Trophoblast cell (in vitro differentiated cells and primary cell): Measurements from ENCODE around the gene RPS28.

Experiments
- DNase-seq, 2 donors: peaks; one replicate each; pipeline ENCODE4 v3.0.0-alpha.2; 2016
- H2AFZ ChIP-seq: 2 replicates; pipeline ENCODE4 v1.6.1; 2013; ENCODE audit warnings: low read length, moderate library complexity, mild to moderate bottlenecking; ENCODE audit not compliant: insufficient read depth, poor library complexity
- H2AK5ac ChIP-seq: 2 replicates; pipeline ENCODE4 v1.6.1; 2013; ENCODE audit warnings: mild to moderate bottlenecking, low read length
- H2BK120ac ChIP-seq: 2 replicates; pipeline ENCODE4 v1.6.1; 2013; ENCODE audit warnings: low read length, mild to moderate bottlenecking, moderate library complexity; ENCODE audit not compliant: insufficient read depth, poor library complexity
- H2BK12ac ChIP-seq: 2 replicates; pipeline ENCODE4 v1.6.1; 2013; ENCODE audit warnings: mild to moderate bottlenecking, low read length, moderate library complexity
- H2BK5ac ChIP-seq: 2 replicates; pipeline ENCODE4 v1.6.1; 2013; ENCODE audit warnings: low read length, low read depth, moderate library complexity, mild to moderate bottlenecking; ENCODE audit not compliant: poor library complexity
- H3K14ac ChIP-seq: 2 replicates; pipeline ENCODE4 v1.6.1; 2013; ENCODE audit warnings: mild to moderate bottlenecking, low read length
- H3K18ac ChIP-seq: 2 replicates; pipeline ENCODE4 v1.6.1; 2013; ENCODE audit warnings: mild to moderate bottlenecking, low read length
- H3K23ac ChIP-seq: 2 replicates; pipeline ENCODE4 v1.6.1; 2013; ENCODE audit warnings: low read length
- H3K27ac ChIP-seq: 2 replicates; pipeline ENCODE4 v1.5.1; 2013; ENCODE audit warnings: low read depth, mild to moderate bottlenecking, inconsistent platforms, low read length, moderate library complexity
- H3K27me3 ChIP-seq: 2 replicates; pipeline ENCODE4 v1.6.1; 2013; ENCODE audit warnings: inconsistent platforms, mild to moderate bottlenecking, low read length, moderate library complexity; ENCODE audit not compliant: insufficient read depth
- H3K36me3 ChIP-seq, 2 experiments: 1 replicate in 1 of 2; 2 replicates in 1 of 2; pipeline ENCODE4 v1.6.1; 2013; ENCODE audit warnings: low read length in 2 of 2, mild to moderate bottlenecking in 2 of 2, moderate library complexity in 1 of 2; ENCODE audit not compliant: insufficient read depth in 2 of 2, control insufficient read depth in 1 of 2
- H3K4ac ChIP-seq: 2 replicates; pipeline ENCODE4 v1.6.1; 2013; ENCODE audit warnings: low read depth, mild to moderate bottlenecking, low read length, moderate library complexity
- H3K4me1 ChIP-seq, 2 experiments: 1 replicate in 1 of 2; 2 replicates in 1 of 2; pipeline ENCODE4 v1.6.1; 2013; ENCODE audit warnings: low read length in 2 of 2, mild to moderate bottlenecking in 2 of 2, moderate library complexity in 1 of 2; ENCODE audit not compliant: insufficient read depth in 2 of 2, control insufficient read depth in 1 of 2
- H3K4me2 ChIP-seq: 2 replicates; pipeline ENCODE4 v1.6.1; 2013; ENCODE audit warnings: inconsistent platforms, mild to moderate bottlenecking, low read length, moderate library complexity
- H3K4me3 ChIP-seq: 2 replicates; pipeline ENCODE4 v1.5.1; 2013; ENCODE audit warnings: mild to moderate bottlenecking, low read depth, low read length, inconsistent platforms
- H3K79me1 ChIP-seq: one replicate; pipeline ENCODE4 v1.6.1; 2013; ENCODE audit warnings: low read length
- H3K79me2 ChIP-seq: 2 replicates; pipeline ENCODE4 v1.6.1; 2013; ENCODE audit warnings: low read length, mild to moderate bottlenecking; ENCODE audit not compliant: control insufficient read depth, insufficient read depth, poor library complexity
- H3K9ac ChIP-seq: 2 replicates; pipeline ENCODE4 v1.6.1; 2013; ENCODE audit warnings: mild to moderate bottlenecking, low read length
- H3K9me3 ChIP-seq: 2 replicates; pipeline ENCODE4 v1.6.1; 2013; ENCODE audit warnings: low read depth, mild to moderate bottlenecking, control low read depth, inconsistent platforms, low read length; ENCODE audit not compliant: insufficient read depth
- H4K12ac ChIP-seq: 2 replicates; pipeline ENCODE4 v1.6.1; 2013; ENCODE audit warnings: low read depth, mild to moderate bottlenecking, low read length, moderate library complexity
- H4K8ac ChIP-seq: 2 replicates; pipeline ENCODE4 v1.6.1; 2013; ENCODE audit warnings: low read depth, mild to moderate bottlenecking, low read length, moderate library complexity
- H4K91ac ChIP-seq: one replicate; pipeline ENCODE4 v1.6.1; 2013; ENCODE audit warnings: low read depth, mild to moderate bottlenecking, low read length, moderate library complexity
- WGBS: extraction: QIAGEN DNeasy Blood & Tissue Kit; methylation state at CpG from one replicate; pipeline ENCODE4 v1.1.7; 2013; ENCODE audit warnings: missing lambda C conversion rate; ENCODE audit not compliant: insufficient read length, insufficient coverage; ENCODE audit errors: extremely low coverage; 5-methylcytosine and 5-hydroxymethylcytosine counted together

The RPS28 gene

GRCh38 chr19:8331263-8331845 is 10.1 kb downstream of the RPS28 start:
- no peak overlapping the region for H3K18ac ChIP-seq
- no CpG with 5 or more reads among the region's 8 CpGs for WGBS
- H2BK5ac ChIP-seq: no peak overlapping the region
- DNase-seq: no peak
- H3K27ac ChIP-seq: no peak overlapping the region
- no peak overlapping the region for H3K23ac ChIP-seq
- H3K4ac ChIP-seq: no peak overlapping the region
- H3K9me3 ChIP-seq: peaks cover 1% of the 10 kb centered on the region
- no peaks in the 10 kb centered on the region for H3K79me2 ChIP-seq
- H3K9ac ChIP-seq: no peak overlapping the region
- no peak overlapping the region for H4K8ac ChIP-seq
- no peak overlapping the region for H2AK5ac ChIP-seq
- H4K12ac ChIP-seq: no peak overlapping the region
- H4K91ac ChIP-seq: no peak overlapping the region
- H3K14ac ChIP-seq: no peak overlapping the region
- peaks cover 33% of the 10 kb centered on the region for H3K27me3 ChIP-seq
- no peak overlapping the region for H2BK12ac ChIP-seq
- H3K4me3 ChIP-seq: no peak overlapping the region
- H3K36me3 ChIP-seq: no peaks in the 10 kb centered on the region
- peaks cover 10 to 12% of the 10 kb centered on the region in 2 experiments for H3K4me1 ChIP-seq
- H2AFZ ChIP-seq: no peak overlapping the region
- H2BK120ac ChIP-seq: no peak overlapping the region
- H3K4me2 ChIP-seq: no peak overlapping the region
- peaks cover 2% of the 10 kb centered on the region for H3K79me1 ChIP-seq

- Histone ChIP-seq H3K4me3 (no peak overlapping the region), H3K27ac (no peak overlapping the region), H2BK120ac (no peak overlapping the region), H3K9ac (no peak overlapping the region), H3K79me2 (no peaks in the 10 kb centered on the region), H3K36me3 (no peaks in the 10 kb centered on the region), H3K18ac (no peak overlapping the region), H3K4me2 (no peak overlapping the region), H2AFZ (no peak overlapping the region), H3K9me3 (no peaks in the 10 kb centered on the region), H4K8ac (no peak overlapping the region), H3K4me1 (peaks cover 10 to 12% of the 10 kb centered on the region in 2 experiments), H2BK12ac (no peak overlapping the region), H3K23ac (no peak overlapping the region), H3K79me1 (peaks cover 2% of the 10 kb centered on the region), H2BK5ac (no peak overlapping the region), H4K91ac (no peak overlapping the region), H3K27me3 (peaks cover 33% of the 10 kb centered on the region), H2AK5ac (no peak overlapping the region), H4K12ac (no peak overlapping the region), H3K4ac (no peak overlapping the region), H3K14ac (no peak overlapping the region)
- no CpG with 5 or more reads among the region's 52 CpGs for WGBS
- no peak for DNase-seq
Observed at GRCh38 chr19:8332976-8333766, 11.9 kb downstream of the RPS28 start.

GRCh38 chr19:8333767-8334457 is 12.6 kb downstream of the RPS28 start:
- Histone ChIP-seq H3K14ac (no peak overlapping the region), H3K79me2 (no peaks in the 10 kb centered on the region), H3K18ac (no peak overlapping the region), H3K79me1 (peaks cover 2% of the 10 kb centered on the region), H3K4me1 (peaks cover 10 to 12% of the 10 kb centered on the region in 2 experiments), H2BK12ac (no peak overlapping the region), H3K27ac (no peak overlapping the region), H3K9ac (no peak overlapping the region), H4K8ac (no peak overlapping the region), H3K4ac (no peak overlapping the region), H2AK5ac (no peak overlapping the region), H3K36me3 (no peaks in the 10 kb centered on the region), H2AFZ (no peak overlapping the region), H3K27me3 (peaks cover 33% of the 10 kb centered on the region), H2BK120ac (no peak overlapping the region), H3K23ac (no peak overlapping the region), H3K4me3 (no peak overlapping the region), H4K12ac (no peak overlapping the region), H4K91ac (no peak overlapping the region), H3K9me3 (no peaks in the 10 kb centered on the region), H3K4me2 (no peak overlapping the region), H2BK5ac (no peak overlapping the region)
- WGBS: no CpG with 5 or more reads among the region's 48 CpGs
- DNase-seq: no peak

GRCh38 chr19:8334458-8335342 is 13.4 kb downstream of the RPS28 start:
- Histone ChIP-seq H3K9me3 (no peaks in the 10 kb centered on the region), H4K91ac (no peak overlapping the region), H4K8ac (no peak overlapping the region), H3K23ac (no peak overlapping the region), H2AFZ (peak overlapping the region; percentile 48), H3K4me1 (peaks cover 10 to 12% of the 10 kb centered on the region in 2 experiments), H3K79me1 (peaks cover 2% of the 10 kb centered on the region), H4K12ac (no peak overlapping the region), H3K27ac (no peak overlapping the region), H2BK120ac (no peak overlapping the region), H3K36me3 (no peaks in the 10 kb centered on the region), H2AK5ac (no peak overlapping the region), H2BK5ac (no peak overlapping the region), H3K18ac (no peak overlapping the region), H3K4ac (no peak overlapping the region), H3K79me2 (no peaks in the 10 kb centered on the region), H3K4me2 (peak overlapping the region; percentile 62), H3K27me3 (peaks cover 33% of the 10 kb centered on the region), H3K14ac (no peak overlapping the region), H3K9ac (no peak overlapping the region), H3K4me3 (peak overlapping the region; percentile 8), H2BK12ac (no peak overlapping the region)
- peak; percentile 18 to 62 for DNase-seq
- WGBS: no CpG with 5 or more reads among the region's 117 CpGs
